Measurements from ENCODE around the gene UHRF1.
"Not testable (repeated sequence)": the region's sequence is repeated elsewhere in the genome, so short reads cannot be mapped to it uniquely, and the experiment has no call there.

The UHRF1 gene

DNA sequence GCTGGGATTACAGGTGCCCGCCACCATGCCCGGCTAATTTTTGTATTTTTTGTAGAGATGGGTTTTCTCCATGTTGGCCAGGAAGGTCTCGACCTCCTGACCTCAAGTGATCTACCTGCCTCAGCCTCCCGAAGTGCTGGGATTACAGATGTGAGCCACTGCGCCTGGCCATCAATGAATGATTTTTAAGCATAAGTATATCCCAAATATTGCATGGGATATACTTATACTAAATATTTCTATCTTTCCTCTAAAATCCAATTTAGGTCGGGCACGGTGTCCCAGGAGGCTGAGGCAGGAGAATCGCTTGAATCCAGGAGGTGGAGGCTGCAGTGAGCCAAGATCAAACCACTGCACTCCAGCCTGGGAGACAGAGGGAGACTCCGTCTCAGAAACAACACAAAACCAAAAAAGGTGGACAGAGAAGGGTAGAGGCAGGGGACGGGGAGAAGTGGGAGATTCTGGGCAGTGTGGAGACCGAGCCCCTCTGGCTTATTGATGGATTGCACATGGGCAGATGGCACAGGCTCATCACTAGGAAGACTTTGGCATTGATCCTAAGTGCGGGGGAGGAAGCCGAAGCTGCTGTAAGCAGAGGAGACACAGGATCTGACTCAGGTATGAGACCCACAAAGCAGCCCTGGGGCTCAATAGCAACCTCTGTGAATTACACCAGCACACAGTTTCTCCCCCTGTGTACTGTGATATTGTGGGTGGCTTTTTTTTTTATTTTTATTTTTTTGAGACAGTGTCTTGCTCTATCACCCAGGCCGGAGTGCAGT is 20.1 kb upstream of the UHRF1 start:
- no peak overlapping the region for H3K4me3 ChIP-seq (ENCODE audit: low read depth, low read length)
- TF ChIP-seq, protein P1, sequence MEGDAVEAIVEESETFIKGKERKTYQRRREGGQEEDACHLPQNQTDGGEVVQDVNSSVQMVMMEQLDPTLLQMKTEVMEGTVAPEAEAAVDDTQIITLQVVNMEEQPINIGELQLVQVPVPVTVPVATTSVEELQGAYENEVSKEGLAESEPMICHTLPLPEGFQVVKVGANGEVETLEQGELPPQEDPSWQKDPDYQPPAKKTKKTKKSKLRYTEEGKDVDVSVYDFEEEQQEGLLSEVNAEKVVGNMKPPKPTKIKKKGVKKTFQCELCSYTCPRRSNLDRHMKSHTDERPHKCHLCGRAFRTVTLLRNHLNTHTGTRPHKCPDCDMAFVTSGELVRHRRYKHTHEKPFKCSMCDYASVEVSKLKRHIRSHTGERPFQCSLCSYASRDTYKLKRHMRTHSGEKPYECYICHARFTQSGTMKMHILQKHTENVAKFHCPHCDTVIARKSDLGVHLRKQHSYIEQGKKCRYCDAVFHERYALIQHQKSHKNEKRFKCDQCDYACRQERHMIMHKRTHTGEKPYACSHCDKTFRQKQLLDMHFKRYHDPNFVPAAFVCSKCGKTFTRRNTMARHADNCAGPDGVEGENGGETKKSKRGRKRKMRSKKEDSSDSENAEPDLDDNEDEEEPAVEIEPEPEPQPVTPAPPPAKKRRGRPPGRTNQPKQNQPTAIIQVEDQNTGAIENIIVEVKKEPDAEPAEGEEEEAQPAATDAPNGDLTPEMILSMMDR (IDR thresholded peaks at IDR 0.05; ENCODE audit: control insufficient read depth, extremely low read depth, insufficient read depth) = no peak
- no peak for DNase-seq (ENCODE audit: low read depth)

DNA sequence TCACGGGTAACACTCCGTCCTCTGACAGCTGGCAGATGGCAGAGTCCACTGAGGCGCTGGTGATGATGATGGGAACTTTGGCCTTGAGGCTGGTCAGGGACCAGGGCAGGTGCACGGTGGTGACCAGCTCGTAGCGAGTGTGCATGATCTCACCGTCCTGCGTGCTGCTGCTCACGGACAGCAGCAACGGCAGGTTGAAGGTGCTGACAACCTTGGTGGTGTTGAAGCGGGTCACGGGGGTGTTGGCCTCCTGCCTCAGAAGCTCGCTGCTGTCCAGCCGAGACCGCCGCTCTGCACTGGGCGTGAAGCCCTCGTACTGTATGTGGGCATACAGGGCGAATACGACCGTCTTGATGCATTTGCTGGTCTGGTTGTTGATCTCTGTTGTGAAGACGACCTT is 18.2 kb upstream of the UHRF1 start:
- TF ChIP-seq, protein P1 (IDR thresholded peaks at IDR 0.05; ENCODE audit: control insufficient read depth, extremely low read depth, insufficient read depth) = no peak
- no peak for DNase-seq (ENCODE audit: low read depth)
- no peak overlapping the region for H3K4me3 ChIP-seq (ENCODE audit: low read depth, low read length)

DNA sequence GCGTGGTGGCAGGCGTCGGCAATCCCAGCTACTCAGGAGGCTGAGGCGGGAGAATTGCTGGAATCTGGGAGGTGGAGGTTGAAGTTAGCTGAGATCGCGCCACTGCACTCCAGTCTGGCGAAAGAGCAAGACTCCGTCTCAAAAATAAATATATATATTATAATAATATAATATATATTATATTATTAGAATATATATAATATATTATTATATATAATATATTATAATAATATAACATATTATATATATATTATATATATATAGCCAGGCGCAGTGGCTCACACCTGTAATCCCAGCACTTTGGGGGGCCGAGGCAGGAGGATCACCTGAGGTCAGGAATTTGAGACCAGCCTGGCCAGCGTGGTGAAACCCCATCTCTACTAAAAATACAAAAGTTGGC is 16.3 kb upstream of the UHRF1 start:
- H3K4me3 ChIP-seq (ENCODE audit: low read depth, low read length) = not testable (repeated sequence)

DNA sequence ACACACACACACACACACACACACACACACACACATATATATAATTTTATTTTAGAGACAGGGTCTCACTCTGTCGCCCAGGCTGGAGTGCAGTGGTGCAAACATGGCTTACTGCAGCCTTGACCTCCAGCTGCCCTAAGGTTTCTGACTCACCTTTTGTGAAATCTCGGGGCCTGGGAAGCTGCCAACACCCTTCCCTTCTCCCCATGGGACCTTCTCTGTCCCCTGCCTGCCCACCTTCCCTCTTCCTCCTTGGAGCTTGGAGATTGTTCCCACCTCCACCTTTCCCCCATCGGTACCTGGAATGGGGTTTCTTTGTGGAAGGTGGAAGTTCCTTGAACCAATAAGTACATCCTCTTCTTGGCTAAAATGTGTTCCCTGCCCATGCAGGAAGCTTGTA is 12.9 kb upstream of the UHRF1 start:
- no peak for DNase-seq (ENCODE audit: low read depth)
- no peak overlapping the region for H3K4me3 ChIP-seq (ENCODE audit: low read depth, low read length)
- TF ChIP-seq, protein P1 (IDR thresholded peaks at IDR 0.05; ENCODE audit: control insufficient read depth, extremely low read depth, insufficient read depth) = no peak

More for the DNA sequence above, 16.3 kb upstream of the UHRF1 start:
- DNase-seq (ENCODE audit: low read depth) = not testable (repeated sequence)

DNA sequence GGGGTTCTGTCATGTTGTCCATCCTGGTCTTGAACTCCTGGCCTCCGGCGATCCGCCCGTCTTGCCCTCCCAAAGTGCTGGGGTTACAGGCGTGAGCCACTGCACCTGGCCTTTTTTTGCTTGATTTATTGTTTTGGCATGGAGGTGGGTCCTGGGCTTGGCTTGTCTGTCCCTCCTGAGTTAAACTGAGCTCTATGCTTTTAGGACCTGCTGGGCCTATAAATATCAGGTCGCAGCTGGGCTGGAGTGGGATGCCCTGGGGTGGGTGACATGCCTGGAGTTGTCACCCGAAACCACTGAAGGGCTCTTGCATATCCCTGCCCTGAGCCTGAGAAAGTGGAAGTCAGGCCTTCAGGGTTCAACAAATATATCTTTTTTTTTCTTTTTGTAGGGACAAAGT is 12.2 kb upstream of the UHRF1 start:
- TF ChIP-seq, protein P1 (IDR thresholded peaks at IDR 0.05; ENCODE audit: control insufficient read depth, extremely low read depth, insufficient read depth) = no peak
- no peak overlapping the region for H3K4me3 ChIP-seq (ENCODE audit: low read depth, low read length)
- no peak for DNase-seq (ENCODE audit: low read depth)

DNA sequence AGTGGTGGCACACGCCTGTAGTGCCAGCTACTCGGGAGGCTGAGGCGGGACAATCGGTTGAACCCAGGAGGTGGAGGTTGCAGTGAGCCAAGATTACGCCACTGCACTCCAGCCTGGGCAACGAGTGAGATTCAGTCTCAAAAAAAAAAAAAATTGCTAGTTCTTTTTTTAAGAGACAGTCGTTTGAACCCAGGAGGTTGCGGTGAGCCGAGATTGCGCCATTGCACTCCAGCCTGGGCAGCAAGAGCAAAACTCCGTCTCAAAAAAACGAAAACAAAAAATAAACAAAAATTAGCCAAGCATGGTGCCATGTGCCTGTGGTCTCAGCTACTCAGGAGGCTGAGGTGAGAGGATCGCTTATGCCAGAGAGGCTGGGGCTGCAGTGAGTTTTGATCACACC is 8.4 kb upstream of the UHRF1 start:
- not testable (repeated sequence) for H3K4me3 ChIP-seq (ENCODE audit: low read depth, low read length); DNase-seq (ENCODE audit: low read depth)

DNA sequence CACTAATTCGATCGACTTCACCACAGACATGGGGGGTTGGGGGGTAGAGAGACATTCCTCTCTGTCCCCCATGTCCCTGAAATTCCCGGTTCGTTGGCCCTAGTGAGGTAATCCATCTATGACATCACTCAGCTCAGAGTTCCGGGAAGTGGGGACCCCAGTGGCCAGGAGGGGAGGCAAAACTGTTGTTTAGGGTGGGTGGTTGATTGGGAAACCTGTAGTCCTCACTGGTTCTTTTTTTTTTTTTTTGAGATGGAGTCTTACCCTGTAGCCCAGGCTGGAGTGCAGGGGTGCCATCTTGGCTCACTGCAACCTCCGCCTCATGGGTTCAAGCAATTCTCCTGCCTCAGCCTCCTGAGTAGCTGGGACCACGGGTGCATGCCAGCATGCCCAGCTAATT is 6.5 kb upstream of the UHRF1 start, which contains the start of gene ARRDC5:
Gene ARRDC5, minus strand, starts transcription at position 101 of the 400 bp plus-strand sequence. Its CDS starts 71 bp downstream, at position 30.
- DNase-seq (ENCODE audit: low read depth) = no peak
- H3K4me3 ChIP-seq (ENCODE audit: low read depth, low read length) = no peak within 1 kb of the TSS
- TF ChIP-seq, protein P1 (IDR thresholded peaks at IDR 0.05; ENCODE audit: control insufficient read depth, extremely low read depth, insufficient read depth) = no peak

DNA sequence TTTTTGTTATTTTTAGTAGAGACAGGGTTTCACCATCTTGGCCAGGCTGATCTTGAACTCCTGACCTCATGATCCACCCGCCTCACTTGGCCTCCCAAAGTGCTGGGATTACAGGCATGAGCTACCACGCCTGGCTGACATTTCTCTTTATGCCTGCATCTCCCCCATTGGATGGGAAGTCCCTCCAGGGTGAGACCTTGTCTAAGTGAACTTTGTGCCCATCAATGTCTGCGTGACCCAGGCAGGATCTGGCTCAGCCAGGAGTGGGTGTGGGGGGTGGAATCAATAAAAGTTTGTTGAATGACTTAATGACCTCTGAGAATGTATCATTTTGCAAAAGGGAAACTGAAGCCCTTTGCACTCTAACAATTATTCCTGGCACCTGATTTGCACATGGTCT is 4.8 kb upstream of the UHRF1 start:
- TF ChIP-seq, protein P1 (IDR thresholded peaks at IDR 0.05; ENCODE audit: control insufficient read depth, extremely low read depth, insufficient read depth) = no peak
- DNase-seq (ENCODE audit: low read depth) = no peak
- H3K4me3 ChIP-seq (ENCODE audit: low read depth, low read length) = no peak overlapping the region

Data from LNCaP clone FGC (cell line).